ENCODE data around the gene ANKRD50.

DNA sequence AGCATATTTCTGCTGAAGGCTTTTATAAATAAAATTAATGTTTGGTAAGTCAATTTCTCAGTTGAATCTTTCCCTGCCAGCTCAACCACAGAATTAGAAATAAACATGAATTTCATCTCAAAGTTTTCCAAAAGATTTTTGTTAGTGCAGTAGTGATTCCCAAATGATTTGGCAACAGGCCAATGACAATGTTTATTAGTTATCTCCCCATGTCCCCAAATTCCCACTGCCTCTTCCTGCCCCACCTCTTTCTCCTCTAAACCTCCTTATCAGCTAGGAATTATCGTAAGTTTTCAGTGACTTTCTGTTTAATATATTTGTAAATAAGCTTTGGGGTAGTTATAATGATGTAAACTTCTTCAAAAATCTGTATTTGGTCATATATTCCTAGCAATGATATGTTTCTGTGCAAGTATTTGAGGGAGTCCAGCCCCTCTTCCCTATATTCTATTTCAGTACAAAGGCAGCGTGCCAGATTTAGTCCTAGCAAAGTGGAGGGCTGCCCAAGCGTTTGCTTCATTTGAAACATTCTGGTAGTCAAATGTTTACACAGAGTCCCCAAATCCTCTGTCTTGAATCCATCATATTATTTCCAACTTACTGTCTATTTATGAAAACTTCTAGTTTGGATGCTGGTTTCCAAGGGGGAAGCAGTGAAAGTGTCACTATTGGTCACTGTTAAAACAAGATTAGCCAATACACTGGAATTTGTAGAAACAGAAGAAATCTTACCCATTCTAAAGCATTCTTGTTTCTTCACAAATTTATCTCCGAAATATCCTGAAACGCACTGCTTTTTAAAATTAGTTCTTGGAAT lies 33.7 kb upstream of the ANKRD50 start:
- TF ChIP-seq, protein P1, sequence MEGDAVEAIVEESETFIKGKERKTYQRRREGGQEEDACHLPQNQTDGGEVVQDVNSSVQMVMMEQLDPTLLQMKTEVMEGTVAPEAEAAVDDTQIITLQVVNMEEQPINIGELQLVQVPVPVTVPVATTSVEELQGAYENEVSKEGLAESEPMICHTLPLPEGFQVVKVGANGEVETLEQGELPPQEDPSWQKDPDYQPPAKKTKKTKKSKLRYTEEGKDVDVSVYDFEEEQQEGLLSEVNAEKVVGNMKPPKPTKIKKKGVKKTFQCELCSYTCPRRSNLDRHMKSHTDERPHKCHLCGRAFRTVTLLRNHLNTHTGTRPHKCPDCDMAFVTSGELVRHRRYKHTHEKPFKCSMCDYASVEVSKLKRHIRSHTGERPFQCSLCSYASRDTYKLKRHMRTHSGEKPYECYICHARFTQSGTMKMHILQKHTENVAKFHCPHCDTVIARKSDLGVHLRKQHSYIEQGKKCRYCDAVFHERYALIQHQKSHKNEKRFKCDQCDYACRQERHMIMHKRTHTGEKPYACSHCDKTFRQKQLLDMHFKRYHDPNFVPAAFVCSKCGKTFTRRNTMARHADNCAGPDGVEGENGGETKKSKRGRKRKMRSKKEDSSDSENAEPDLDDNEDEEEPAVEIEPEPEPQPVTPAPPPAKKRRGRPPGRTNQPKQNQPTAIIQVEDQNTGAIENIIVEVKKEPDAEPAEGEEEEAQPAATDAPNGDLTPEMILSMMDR (IDR thresholded peaks at IDR 0.05 in 2 of 3, conservative IDR thresholded peaks at IDR 0.05 in 1 of 3; ENCODE audit: borderline replicate concordance in 1 of 3, insufficient read depth in 1 of 3, low read depth in 2 of 3, low read length in 2 of 3): no peak
- no peak for TF ChIP-seq POLR2A (IDR thresholded peaks at IDR 0.05; ENCODE audit: borderline replicate concordance, extremely low read depth, insufficient read depth, insufficient read length)

Data from HCT116 (cell line).